ENCODE measurements around the gene CAT.

CAT gene

DNA sequence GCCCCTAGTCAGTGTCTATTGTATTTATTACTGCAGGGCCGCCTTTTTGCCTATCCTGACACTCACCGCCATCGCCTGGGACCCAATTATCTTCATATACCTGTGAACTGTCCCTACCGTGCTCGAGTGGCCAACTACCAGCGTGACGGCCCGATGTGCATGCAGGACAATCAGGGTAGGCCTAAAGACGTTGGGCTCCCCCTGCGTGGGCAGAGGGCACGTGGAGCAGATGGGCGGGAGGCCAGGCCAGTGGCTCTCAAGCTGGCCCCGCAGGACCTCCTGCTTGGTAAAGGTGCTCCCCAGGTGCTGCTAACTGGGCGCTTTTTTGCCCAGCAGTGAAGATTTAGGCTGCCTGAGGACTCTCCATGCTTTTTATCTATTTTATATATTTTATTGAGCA, 22.5 kb downstream of the CAT start:
- DNase-seq, result no peak

DNA sequence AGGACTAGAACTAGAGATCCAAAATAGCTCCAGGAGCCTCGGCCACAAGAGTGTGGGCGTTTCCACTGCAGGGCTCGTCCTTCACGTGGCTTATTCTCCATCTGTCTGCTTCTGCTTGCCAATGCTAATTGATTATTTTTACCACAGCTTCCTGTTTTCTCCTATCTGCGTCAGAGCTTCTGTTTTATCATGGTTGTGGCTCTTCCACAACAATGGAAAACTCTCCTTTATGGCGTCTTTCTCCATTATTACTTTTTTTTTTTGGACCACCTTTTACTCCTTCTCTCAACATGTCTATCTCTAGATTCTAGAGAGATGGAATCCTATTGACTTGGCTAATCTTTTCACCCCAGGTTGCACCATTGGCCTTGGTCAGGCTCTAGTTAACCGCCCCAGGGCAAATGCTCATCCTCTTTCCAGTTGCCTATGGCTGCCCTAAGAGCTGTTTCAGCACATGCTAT, 25.9 kb downstream of the CAT start:
- DNase-seq, result no peak

DNA sequence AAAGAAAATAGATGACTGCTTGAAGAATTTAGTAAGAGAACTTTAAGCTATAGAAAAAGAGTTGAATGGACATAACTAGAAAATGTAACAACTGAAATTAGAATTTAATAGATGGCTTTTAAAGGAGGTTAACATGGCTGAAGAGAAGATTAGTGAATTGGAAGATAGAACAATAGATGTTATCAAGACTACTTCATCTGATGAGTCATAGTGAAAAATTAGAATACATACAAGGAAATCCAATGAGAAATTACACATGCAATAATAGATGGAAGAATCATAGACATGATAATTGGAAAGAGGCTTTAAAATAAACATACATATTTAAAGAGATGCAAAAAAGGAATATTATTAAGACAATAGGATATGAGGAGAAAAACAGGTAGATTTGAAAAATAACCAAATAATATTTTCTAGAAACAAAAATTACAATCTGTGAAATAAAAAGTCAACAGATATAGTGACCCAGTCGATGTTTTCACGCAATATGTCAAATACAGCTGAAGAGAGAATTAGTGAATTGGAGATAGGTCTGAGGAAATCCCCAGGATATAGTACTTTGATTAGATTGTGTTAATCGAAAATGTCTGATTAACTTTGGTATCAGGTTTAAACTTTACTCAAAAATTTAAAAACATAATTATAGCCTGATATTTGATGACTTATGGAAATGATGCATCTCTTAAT, 28.2 kb downstream of the CAT start:
- no peak for DNase-seq

DNA sequence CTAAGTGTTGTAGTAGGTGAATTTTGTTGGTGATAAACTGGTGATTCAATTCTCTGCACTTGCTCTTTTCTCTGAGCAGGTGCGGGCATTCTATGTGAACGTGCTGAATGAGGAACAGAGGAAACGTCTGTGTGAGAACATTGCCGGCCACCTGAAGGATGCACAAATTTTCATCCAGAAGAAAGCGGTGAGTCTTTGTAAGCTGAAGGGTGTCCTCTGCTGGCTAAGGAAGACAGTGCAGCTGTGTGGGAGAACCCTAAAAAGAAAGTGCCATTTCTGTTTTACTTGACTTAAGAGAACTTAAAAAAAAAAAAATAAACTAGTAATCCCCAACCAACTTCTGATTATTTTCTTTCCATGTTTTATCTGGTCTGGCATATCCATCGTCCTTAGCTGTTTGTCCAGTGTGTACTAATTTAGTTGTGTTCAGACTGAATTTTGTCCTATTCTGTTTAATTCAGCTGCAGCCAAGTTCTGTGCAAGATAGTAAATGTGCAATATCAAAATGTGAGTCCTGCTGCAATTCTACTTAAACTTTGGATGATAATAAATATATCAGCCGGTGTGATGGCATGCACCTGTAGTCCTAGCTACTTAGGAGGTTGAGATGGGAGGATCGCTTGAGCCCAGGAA, 29.6 kb downstream of the CAT start:
- peak; percentile 22 for DNase-seq

DNA sequence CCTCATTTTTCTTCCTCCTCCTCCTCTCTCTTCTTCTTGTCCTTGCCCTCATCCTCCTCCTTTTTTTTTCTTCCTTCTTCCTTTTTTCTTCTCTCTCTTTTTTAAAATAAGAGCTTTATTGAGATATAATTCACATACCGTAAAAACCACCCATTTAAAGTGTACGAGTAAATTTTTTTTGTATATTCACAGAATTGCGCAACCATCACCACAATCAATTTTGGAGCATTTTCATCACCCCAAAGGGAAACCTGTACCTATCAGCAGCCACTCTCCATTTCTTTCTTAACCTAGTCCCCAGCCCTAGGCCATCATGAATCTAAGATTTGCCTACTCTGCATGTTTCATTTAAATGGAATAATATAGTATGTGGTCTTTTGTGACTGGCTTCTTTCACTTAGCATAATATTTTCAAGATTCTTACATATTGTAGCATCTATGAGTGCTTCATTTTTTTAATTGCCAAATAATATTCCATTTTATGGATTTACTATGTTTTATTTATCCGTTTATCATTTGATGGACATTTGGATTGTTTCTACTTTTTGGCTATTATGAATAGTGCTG, 35.0 kb downstream of the CAT start:
- no peak for DNase-seq

DNA sequence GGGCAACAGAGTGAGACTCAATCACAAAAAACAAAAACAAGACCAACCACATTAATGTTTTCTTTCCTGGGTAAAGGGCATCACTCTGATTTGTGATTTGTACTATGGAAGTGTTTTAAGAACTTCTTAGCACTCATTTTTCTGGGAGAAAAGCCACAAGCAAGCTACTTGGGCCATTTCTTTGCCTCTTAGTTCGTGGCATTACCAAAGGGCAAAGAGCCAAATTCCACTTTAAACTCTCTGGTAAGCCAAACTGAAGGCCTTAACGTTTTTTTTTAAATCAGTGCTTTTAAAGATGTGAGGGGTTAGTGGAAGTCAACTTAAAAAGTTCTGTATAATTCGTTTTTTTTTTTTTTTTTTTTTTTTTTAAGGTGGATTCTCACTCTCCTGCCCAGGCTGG, 36.9 kb downstream of the CAT start:
- no peak for DNase-seq

DNA sequence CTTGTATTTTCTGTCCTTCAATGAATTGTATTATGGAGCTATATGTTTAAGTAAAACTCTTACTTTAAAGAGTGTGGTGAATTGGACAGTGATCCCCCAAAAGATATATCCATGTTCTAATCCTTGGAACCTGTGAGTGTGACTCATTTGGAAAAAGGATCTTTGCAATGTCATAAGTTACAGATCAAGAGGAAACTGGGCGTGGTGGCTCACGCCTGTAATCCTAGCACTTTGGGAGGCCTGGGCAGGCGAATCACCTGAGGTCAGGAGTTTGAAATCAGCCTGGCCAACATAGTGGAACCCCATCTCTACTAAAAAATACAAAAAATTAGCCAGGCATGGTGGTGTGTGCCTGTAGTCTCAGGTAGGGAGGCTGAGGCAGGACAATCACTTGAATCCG, 38.1 kb downstream of the CAT start:
- DNase-seq, result no peak

DNA sequence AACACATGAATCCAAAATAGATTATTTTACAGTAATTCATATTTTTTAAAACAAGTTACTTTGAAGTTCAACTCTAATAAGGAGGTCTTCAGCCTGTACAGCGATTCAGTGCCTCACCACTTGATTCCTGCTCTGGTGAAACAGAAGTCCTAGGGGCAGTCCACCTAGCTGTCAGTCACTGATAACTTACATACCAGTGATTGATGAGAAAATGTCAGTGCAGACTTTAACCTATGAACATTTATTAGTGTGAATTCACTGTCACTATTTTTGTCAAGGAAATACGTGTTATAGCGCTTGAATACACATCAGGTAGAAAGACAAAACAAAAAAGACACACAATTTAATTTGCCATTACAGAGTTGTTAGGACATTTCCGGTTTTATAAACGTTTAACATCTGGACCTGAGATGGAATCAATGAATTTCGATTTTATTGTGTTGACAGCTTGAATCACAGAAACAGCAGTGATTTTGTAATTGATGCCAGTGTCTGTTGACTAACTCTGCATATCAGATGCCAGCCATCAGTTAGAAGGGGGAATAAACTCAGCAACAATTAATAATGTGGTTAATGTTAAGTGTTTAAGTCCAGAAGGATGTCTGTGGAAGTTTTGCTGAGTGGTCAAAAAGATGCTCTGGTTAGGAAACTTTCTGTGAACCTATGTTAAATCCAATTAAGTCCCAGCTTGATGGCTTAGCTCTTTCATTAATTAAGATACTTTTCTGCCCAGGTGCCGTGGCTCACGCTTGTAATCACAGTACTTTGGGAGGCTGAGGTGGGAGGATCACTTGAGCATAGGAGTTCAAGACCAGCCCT, 40.3 kb downstream of the CAT start:
- no peak for DNase-seq

DNA sequence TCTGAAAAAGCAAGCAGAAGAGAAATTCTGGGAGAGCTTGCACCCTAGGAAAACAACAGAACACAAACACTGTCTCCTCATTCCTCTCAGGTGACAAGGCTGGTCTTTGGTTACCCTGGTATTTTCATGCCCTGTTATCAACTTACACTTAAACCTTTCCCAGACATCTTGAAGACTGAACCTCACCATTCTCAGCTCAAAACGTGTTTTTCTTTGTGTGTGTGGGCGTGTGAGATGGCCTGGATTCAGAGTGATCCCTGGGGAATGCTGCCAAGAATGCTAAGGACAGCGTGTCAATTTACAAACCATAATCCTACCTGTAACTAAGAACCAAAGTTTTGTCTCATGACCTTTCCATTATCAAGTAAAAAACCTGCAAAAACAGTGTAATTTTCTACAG, 41.6 kb downstream of the CAT start:
- peak; percentile 11 for DNase-seq

DNA sequence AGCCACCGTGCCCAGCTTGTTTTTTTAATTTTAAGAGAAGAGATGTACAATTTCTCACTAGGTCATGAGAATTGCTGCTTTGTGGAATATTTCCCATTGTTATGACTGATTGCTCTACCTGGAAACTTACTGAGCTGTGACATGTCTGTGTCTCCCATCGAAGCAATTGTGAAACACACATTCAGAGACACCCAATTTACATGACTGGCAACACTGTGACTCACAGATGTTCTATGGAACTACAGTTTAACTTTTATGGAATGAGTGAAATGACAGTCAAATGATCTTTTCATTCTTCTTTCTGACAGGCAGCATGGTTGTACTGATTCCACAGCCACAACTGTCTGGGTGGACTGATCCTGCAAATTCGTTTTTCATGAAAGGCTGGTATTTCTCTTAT, 42.6 kb downstream of the CAT start:
- no peak for DNase-seq

DNA sequence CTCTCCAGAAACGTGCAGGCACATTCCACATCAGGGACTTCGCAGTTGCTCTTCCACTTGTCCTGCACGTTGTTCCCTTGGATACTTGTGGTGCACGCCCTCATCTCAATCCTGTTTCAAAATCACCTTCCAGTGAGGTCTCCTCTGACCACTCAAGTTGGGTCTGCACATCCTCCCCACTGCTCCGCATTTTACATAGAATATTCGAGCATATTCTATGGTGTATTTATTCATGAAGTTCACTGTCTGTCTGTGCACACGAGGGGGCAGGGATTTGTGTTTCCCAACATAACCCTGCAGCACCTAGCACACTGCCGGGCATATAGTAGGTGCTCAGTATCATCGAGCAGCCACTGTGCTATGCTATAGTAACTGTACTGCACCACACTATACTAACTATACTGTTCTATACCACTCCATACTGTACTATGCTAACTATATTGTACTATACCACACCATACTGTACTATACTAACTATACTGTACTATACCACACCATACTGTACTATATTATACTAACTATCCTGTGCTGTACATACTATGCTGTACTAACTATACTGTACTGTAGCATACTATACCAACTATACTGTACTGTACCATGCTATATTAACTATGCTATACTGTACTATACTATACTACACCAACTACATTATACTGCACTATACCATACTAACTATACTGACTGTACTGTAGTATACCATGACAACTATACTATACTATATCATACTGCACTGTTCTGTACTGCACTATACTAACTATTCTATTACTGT, 44.6 kb downstream of the CAT start:
- DNase-seq, result no peak

DNA sequence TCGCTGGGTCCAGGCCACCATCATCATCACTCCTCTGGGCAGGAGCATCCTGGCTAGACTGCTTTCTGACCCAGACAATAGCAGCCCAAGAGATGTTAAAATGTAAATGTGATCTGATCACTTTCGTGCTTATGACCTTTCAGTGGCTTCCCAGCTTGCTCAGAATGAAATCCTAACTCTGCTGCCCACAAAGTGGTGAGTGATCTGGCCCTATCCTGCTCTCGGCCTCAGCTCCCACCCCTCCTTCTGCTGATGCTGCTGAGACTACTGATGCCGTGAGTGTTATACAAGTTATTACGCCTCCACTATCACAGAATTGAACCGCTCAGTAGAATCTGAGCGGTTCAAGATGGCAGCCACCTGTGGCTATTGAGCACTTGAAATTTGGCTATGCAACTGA, 48.7 kb downstream of the CAT start:
- no peak for DNase-seq

DNA sequence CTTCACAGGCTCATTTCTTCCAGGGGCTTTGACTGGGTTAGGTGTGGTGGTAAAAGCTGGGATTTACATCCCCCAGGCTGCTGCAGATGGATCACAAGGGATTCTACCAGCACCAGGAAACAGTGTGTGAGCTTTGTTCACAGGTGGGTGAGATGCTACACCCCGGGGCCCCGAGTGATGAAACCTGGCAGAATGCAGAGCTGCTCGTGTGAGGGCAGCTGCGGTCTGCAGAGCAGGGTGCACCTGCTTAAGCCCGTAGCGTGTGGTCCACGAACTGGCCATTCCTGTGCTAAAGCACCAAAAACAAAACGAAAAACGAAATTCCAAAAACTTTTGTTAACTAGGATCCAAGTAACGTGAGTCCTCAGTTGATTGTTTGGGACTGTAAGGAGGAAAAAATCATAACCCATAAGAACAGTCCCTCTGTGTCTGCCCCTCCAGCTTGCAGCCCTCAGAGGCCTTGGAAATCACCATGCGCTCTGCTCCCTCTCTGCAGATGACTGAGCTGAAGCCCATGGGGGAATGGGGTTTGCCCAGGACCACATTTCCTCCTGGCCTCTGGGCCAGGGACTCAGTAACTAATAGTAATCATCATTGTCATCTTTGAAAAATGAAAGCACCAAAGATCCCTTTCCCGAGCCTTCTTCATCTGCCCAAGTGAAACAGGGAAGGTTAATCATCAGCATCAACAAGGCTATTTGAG, 50.3 kb downstream of the CAT start:
- DNase-seq, result no peak

DNA sequence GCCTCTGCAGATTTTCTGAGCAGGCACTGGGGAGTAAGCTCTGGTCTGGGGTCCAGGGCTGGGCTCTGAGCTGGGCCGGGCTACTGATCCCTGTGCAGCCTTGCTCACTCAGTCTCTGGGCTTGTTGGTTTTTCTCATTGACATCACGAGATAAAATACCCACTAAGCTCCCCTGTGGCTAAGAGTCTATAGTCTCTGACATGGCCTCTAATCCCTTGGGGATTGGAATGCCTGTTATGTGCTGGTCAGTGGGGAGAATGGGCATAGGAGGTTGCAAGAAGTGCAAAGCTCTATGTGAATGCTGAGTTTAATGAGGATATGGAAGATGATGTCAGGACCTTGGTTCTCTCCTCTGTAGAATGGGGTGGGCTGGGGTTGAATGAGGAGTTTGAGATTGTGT, 51.6 kb downstream of the CAT start:
- no peak for DNase-seq

DNA sequence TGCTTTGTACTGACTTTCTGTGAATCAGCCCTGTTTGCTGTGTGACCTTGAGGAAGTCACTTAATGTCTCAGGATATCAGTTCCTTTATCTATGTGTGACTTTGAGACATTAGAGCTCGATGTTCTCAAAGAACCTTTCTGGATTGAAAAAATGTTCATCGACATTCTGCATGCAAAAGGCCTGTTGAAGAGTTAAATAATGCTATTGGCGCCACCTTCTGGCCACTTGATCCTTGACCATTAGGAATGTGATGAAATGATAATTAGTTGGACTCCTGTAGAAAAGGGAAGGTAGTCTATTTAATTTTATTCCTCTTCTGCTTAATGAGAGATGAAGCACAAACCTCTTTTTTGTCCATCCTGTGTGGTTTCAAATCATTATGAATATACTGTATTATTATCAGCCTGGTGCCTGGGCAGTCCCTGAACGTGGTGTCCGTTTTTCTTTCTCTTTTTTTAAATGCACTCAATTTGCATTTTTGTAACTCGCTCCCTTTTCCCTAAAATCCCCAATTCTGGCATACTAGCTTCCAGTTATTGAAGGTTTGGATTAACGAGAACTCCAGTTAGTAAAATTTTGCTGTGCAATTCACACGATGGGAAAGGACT, 54.2 kb downstream of the CAT start:
- DNase-seq, result peak; percentile 63

DNA sequence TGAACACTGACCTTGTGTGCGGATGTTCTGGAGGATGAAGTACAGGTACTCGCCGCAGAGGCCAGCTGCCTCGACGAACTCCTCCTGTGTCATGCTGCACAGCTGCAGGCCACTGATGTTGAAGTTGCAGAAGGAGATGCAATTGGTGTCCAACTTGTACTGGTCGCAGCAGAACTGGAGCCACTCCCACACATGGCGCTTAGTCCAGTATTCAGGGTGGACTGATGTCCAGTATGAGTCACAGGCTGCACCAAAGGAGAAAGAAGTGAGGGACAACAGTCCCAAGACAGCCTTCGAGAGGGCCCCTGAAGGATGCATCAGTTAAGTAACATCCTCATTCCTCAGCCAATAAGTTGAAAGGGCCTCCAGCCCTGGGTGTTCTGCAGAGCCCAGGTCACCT, 54.7 kb downstream of the CAT start:
- peak; percentile 8 for DNase-seq

DNA sequence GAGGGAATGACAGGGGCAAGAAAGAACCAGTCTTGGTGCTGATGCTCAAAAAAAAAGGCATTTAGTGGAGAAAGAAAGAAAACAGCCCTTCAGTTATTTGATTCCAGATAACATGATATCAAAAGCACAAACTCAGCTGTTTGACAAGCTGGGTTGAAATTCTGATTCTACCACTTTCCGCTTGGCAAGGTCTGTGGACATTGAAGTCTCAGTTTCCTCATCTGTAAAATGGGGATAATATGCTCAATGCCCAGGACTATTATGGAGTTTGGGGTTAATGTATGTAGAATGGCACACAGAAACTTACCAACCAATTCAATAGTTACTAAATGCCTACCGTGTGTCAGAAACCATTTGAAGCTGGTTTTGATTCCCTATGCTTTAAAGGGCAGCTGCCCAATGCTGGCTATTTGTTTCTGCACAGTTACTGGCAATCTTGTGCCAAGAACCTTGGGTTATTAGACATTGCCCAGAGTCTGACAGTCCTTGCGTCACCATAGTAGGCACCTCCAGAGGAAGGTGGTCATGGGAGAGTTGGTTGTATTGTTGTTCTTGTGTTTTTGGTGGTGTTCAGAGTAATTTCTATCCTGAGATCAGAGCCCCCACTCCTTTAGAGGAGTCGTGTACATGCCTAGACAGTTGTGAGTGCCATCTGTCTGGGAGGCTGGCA, 55.3 kb downstream of the CAT start:
- DNase-seq, result no peak

DNA sequence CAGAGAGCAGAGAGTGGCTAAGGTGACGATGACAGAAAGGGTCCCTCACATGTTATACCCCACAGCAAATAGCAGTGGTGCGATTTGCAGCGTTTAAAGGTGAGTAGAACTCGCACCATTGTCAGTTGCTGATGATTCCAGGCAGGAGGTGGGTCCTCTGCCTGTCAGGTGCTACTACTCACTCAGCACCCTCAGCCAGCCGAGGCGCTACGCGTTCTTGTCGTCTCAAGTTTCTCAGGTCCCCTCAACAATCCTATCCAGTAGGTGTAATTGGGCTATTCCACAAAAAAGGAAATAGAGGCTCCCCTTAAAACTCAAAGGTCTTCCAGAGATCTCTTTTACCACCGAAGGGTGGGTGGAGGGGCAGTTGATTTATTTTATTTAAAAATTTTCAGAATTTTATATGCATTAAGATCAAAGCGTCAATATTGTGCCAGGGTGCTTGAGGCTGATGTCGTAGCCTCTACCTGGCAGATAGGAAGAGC, 56.5 kb downstream of the CAT start:
- no peak for DNase-seq

DNA sequence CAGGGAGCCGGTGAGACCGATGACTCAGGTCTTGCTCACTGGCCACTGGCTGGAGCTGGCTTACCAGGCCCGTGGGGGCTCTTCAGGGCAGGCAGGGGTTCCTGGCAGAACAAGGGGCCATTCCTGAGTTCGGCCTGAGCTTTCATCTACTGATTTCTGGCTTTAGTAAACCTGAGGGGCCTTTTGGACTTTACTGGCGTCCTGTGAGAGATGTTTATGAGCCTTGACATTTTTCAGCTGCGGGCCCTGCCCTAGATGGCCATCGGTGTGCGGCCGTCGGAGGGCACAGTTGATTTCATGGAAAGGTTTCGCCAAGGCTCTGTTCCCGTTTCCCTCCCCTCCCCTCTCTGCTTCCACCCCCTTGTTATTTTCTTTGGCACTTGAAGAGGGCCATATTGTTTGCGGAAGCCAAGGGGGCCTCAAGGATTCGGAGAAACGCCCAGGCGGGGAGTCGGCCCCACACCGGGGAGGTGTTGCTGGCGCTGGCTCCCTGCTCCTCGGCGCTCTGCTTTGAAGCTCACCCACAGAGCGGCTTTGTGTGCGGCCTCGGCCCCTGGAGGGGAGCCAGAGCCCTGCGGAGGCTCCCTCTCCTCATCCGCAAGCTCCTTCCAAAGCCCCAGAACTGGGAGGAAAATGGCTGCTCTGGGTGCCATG, 57.1 kb downstream of the CAT start:
- no peak for DNase-seq

DNA sequence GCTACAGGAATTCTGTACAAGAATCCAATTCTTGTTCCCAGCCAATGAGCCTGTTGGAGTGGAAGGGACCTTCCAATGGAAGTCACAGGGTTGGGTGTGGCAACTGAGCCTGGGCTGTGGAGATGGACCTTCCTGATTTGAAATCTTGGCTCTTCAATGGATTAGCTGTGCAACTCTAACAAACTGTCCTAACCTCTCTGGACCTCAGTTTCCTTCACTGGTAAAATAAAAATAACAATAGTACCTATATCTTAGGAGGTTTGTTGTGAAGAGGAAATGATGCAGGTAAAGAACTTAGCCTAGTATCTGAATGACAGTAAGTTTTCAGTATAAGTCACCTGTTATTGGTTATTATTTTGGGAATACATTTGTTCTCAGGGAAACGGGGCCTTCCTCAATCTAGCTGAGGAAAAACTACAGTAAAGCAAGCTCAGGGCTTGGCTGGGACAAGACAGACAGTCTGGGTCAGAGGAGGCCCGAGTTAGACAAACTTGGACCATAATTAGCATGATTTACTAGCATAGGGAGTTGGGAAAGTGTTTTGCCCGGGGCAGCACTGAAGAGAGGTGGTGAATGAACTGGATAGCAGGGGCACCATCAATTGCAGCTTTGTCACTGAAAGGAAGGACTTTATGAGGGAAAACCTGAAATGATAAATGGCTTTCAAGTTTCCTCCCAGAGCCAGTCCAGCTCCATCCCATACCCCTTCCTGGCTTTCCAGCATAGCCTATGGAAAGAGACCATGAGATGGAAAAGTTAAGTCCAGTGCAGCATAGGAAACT, 61.2 kb downstream of the CAT start:
- no peak for DNase-seq

All from EL (cell line).